K562 (cell line): ENCODE data around the gene IQCE.

Experiments
- ARID4B ChIP-seq: sonication (generic); formaldehyde crosslinking; IDR thresholded peaks from 2 replicates; pipeline ENCODE4 v1.8.0; 2022; ENCODE audit warnings: mild to moderate bottlenecking, missing genetic modification reagents
- BRF2 ChIP-seq: IDR thresholded peaks from 3 replicates; pipeline ENCODE4 v1.6.1; 2011; ENCODE audit warnings: borderline replicate concordance, mild to moderate bottlenecking; ENCODE audit not compliant: insufficient read length, insufficient read depth
- E4F1 ChIP-seq: fragments of 250-450 bp; sonication (Bioruptor Pico); IDR thresholded peaks from 2 replicates; pipeline ENCODE4 v1.5.0; 2021; ENCODE audit warnings: mild to moderate bottlenecking, borderline replicate concordance
- FOSL1 ChIP-seq: fragments of 200-800 bp; sonication (Bioruptor generic); conservative IDR thresholded peaks from 2 replicates; pipeline ENCODE4 v1.6.1; 2016; ENCODE audit warnings: missing genetic modification characterization, missing compliant biosample characterization
- HDGF ChIP-seq: fragments of 450-650 bp; IDR thresholded peaks from 2 replicates; pipeline ENCODE4 v1.6.1; 2016
- POLR2A ChIP-seq: fragments of 450-650 bp; conservative IDR thresholded peaks from 2 replicates; pipeline ENCODE4 v1.6.1; 2016
- POLR2AphosphoS5 ChIP-seq: IDR thresholded peaks from 2 replicates; pipeline ENCODE4 v1.6.1; 2011; ENCODE audit warnings: mild to moderate bottlenecking, low read depth, low read length, moderate library complexity; ENCODE audit not compliant: control insufficient read depth, insufficient read depth
- RB1 ChIP-seq: fragments of 450-650 bp; IDR thresholded peaks from 2 replicates; pipeline ENCODE4 v1.6.1; 2017; ENCODE audit warnings: low read depth, mild to moderate bottlenecking
- SAFB2 ChIP-seq: fragments of 200-400 bp; formaldehyde crosslinking; IDR thresholded peaks from 2 replicates; pipeline ENCODE4 v1.6.1; 2018; ENCODE audit warnings: borderline replicate concordance, low read length, low read depth, moderate library complexity; ENCODE audit not compliant: severe bottlenecking
- TAF1 ChIP-seq: IDR thresholded peaks from 2 replicates; pipeline ENCODE4 v1.6.1; 2011; ENCODE audit warnings: mild to moderate bottlenecking, low read length, moderate library complexity; ENCODE audit not compliant: insufficient read depth, control insufficient read depth, severe bottlenecking; ENCODE audit errors: extremely low read depth
- TCFL5 ChIP-seq: fragments of 250-450 bp; sonication (Bioruptor Pico); conservative IDR thresholded peaks from 2 replicates; pipeline ENCODE4 v1.6.1; 2021; ENCODE audit warnings: mild to moderate bottlenecking, moderate library complexity, matching md5 sums

GRCh38 chr7:2569421-2569820, 10.6 kb downstream of the IQCE start:
- no peak for TF ChIP-seq TAF1
- no peak for TF ChIP-seq E4F1
- TF ChIP-seq SAFB2: no peak
- no peak for TF ChIP-seq HDGF
- no peak for TF ChIP-seq BRF2
- TF ChIP-seq FOSL1 (tag): no peak
- TF ChIP-seq POLR2AphosphoS5: no peak
- no peak for TF ChIP-seq POLR2A
- TF ChIP-seq ARID4B (CRISPR knock-in tag): no peak
- no peak for TF ChIP-seq TCFL5 (CRISPR knock-in tag)
- no peak for TF ChIP-seq RB1
